SIG-M5 (cell line): ENCODE results near the gene SELP.

Experiments used
- DNase-seq: peaks from one replicate; lab custom pipeline; 2025; lab: John Stamatoyannopoulos, UW

Gene SELP

GRCh38 chr1:169620565-169620964 is 9.4 kb downstream of the SELP start:
- DNase-seq = no peak

- DNase-seq = no peak
Measured at GRCh38 chr1:169618367-169618766, 11.6 kb downstream of the SELP start.

GRCh38 chr1:169615803-169616202 is 14.1 kb downstream of the SELP start:
- no peak for DNase-seq

GRCh38 chr1:169610858-169611257 is 19.1 kb downstream of the SELP start:
- no peak for DNase-seq

- no peak for DNase-seq
Measured at GRCh38 chr1:169610108-169610507, 19.8 kb downstream of the SELP start.

GRCh38 chr1:169608226-169608625 is 21.7 kb downstream of the SELP start:
- no peak for DNase-seq

GRCh38 chr1:169604781-169605560 is 25.0 kb downstream of the SELP start:
- DNase-seq = peak; percentile 81

- DNase-seq = no peak
Measured at GRCh38 chr1:169601096-169601881, 28.6 kb downstream of the SELP start.

GRCh38 chr1:169595764-169596711 is 33.9 kb downstream of the SELP start:
- no peak for DNase-seq

GRCh38 chr1:169594391-169594790 is 35.5 kb downstream of the SELP start:
- no peak for DNase-seq

GRCh38 chr1:169590932-169591331 is 39.0 kb downstream of the SELP start:
- no peak for DNase-seq

GRCh38 chr1:169588785-169589485 is 41.0 kb downstream of the SELP start:
- no peak for DNase-seq

GRCh38 chr1:169588112-169588511 is 41.8 kb downstream of the SELP start:
- DNase-seq = no peak

- DNase-seq = no peak
Measured at GRCh38 chr1:169586395-169587255, 43.3 kb downstream of the SELP start, which contains the start of gene F5. F5 (minus strand) TSS chr1:169586481; CDS start chr1:169586386, 95 bp downstream.

- DNase-seq = no peak
Measured at GRCh38 chr1:169586067-169586394, 43.9 kb downstream of the SELP start.

- no peak for DNase-seq
Measured at GRCh38 chr1:169585181-169585580, 44.7 kb downstream of the SELP start.

- DNase-seq = no peak
Measured at GRCh38 chr1:169584483-169585144, 45.3 kb downstream of the SELP start.

GRCh38 chr1:169577981-169578738 is 51.8 kb downstream of the SELP start:
- no peak for DNase-seq

GRCh38 chr1:169576935-169577331 is 53.0 kb downstream of the SELP start:
- DNase-seq = no peak
